Smooth muscle cell (in vitro differentiated cells): Measurements from ENCODE around the gene SMNDC1. TPM values are rescaled to one million over a fixed set of nuclear protein-coding genes. Genes with fewer than 3 reads are reported as not detected.
"Not testable (repeated sequence)": the region's sequence is repeated elsewhere in the genome, so short reads cannot be mapped to it uniquely, and the experiment has no call there.

Source experiments
- DNase-seq: peaks from one replicate; lab custom pipeline; 2025; ENCODE audit not compliant: unreplicated experiment; lab: John Stamatoyannopoulos, UW
- H2AFZ ChIP-seq: fragments of 200-600 bp; sonication (generic); 2 replicates; pipeline ENCODE4 v1.6.0; 2016; ENCODE audit warnings: antibody characterized with exemption, low read depth, mild to moderate bottlenecking
- H3F3A ChIP-seq: fragments of 200-600 bp; sonication (generic); 2 replicates; pipeline ENCODE4 v1.6.0; 2017; ENCODE audit warnings: antibody characterized with exemption, low read depth
- H3K27ac ChIP-seq: fragments of 200-600 bp; sonication (generic); 2 replicates; pipeline ENCODE4 v1.5.1; 2016; ENCODE audit warnings: low read depth, mild to moderate bottlenecking
- H3K27me3 ChIP-seq: fragments of 200-600 bp; sonication (generic); 2 replicates; pipeline ENCODE4 v1.6.1; 2016; ENCODE audit warnings: low read depth, mild to moderate bottlenecking
- H3K36me3 ChIP-seq: fragments of 200-600 bp; sonication (generic); 2 replicates; pipeline ENCODE4 v1.5.1; 2016; ENCODE audit warnings: low read depth
- H3K4me1 ChIP-seq: fragments of 200-600 bp; sonication (generic); 2 replicates; pipeline ENCODE4 v1.5.1; 2016; ENCODE audit warnings: low read depth
- H3K4me2 ChIP-seq: fragments of 200-600 bp; sonication (generic); 2 replicates; pipeline ENCODE4 v1.6.0; 2016; ENCODE audit warnings: mild to moderate bottlenecking
- H3K4me3 ChIP-seq: fragments of 200-600 bp; sonication (generic); 2 replicates; pipeline ENCODE4 v1.5.1; 2016; ENCODE audit warnings: mild to moderate bottlenecking
- H3K79me2 ChIP-seq: fragments of 200-600 bp; sonication (generic); 2 replicates; pipeline ENCODE4 v1.6.0; 2016; ENCODE audit warnings: low read depth, mild to moderate bottlenecking
- H3K9ac ChIP-seq: fragments of 200-600 bp; sonication (generic); 2 replicates; pipeline ENCODE4 v1.6.0; 2016; ENCODE audit warnings: low read depth
- H3K9me3 ChIP-seq: fragments of 200-600 bp; sonication (generic); replicated peaks from 2 replicates; pipeline ENCODE4 v1.5.1; 2016; ENCODE audit warnings: low read depth
- H4K20me1 ChIP-seq: fragments of 200-600 bp; sonication (generic); 2 replicates; pipeline ENCODE4 v1.6.0; 2016; ENCODE audit warnings: low read depth
- CTCF ChIP-seq: fragments of 200-600 bp; sonication (generic); IDR thresholded peaks from 2 replicates; pipeline ENCODE4 v1.5.1; 2017; ENCODE audit warnings: borderline replicate concordance, mild to moderate bottlenecking, antibody characterized with exemption; ENCODE audit not compliant: insufficient read depth, poor library complexity, severe bottlenecking
- WGBS: methylation state at CpG from one replicate; pipeline ENCODE4 v1.1.7; 2016; ENCODE audit warnings: low lambda C conversion rate; 5-methylcytosine and 5-hydroxymethylcytosine counted together
- polyA plus RNA-seq: library from polyadenylated mRNA; unstranded; fragments of >200 nt; fragmentation: Nextera tagmentation; extraction: Ambion mirVana; gene quantifications from 2 replicates; pipeline ENCODE4 v1.2.1, GENCODE V29; 2016
- total RNA-seq: library from RNA; depleted of rRNA; stranded (reverse); fragments of >200 nt; gene quantifications from 2 replicates; pipeline ENCODE4 v1.2.3, GENCODE V29; 2014

Gene SMNDC1
- total and polyA plus RNA-seq, 2 experiments from 2014 or later: 17.7 to 22.2 TPM

GRCh38 chr10:110275128-110275729 is 29.5 kb downstream of the SMNDC1 start:
- H3K79me2 ChIP-seq: peaks cover 9% of the 10 kb centered on the region
- no peak for TF ChIP-seq CTCF
- peaks cover 3% of the 10 kb centered on the region for H3K36me3 ChIP-seq
- no peak overlapping the region for H3K9ac ChIP-seq
- no peak overlapping the region for H3K27ac ChIP-seq
- no peak overlapping the region for H3K4me3 ChIP-seq
- H4K20me1 ChIP-seq: peaks cover 78% of the 10 kb centered on the region
- no peaks in the 10 kb centered on the region for H3F3A ChIP-seq
- H3K9me3 ChIP-seq: no peaks in the 10 kb centered on the region
- DNase-seq: no peak
- H3K27me3 ChIP-seq: no peaks in the 10 kb centered on the region
- no peak overlapping the region for H3K4me2 ChIP-seq
- H2AFZ ChIP-seq: no peak overlapping the region
- 68% methylated on average over 2 of the region's 2 CpGs for WGBS
- peaks cover 7% of the 10 kb centered on the region for H3K4me1 ChIP-seq

GRCh38 chr10:110274647-110275046 is 30.1 kb downstream of the SMNDC1 start:
- H3K4me2 ChIP-seq: no peak overlapping the region
- no peak overlapping the region for H2AFZ ChIP-seq
- DNase-seq: no peak
- H3F3A ChIP-seq: no peaks in the 10 kb centered on the region
- peaks cover 84% of the 10 kb centered on the region for H4K20me1 ChIP-seq
- H3K27me3 ChIP-seq: no peaks in the 10 kb centered on the region
- no peak overlapping the region for H3K4me3 ChIP-seq
- H3K36me3 ChIP-seq: no peaks in the 10 kb centered on the region
- peaks cover 9% of the 10 kb centered on the region for H3K79me2 ChIP-seq
- H3K27ac ChIP-seq: no peak overlapping the region
- H3K4me1 ChIP-seq: peaks cover 7% of the 10 kb centered on the region
- no peak for TF ChIP-seq CTCF
- 97% methylated on average over 6 of the region's 6 CpGs for WGBS
- no peaks in the 10 kb centered on the region for H3K9me3 ChIP-seq
- no peak overlapping the region for H3K9ac ChIP-seq

- DNase-seq: no peak
- Histone ChIP-seq H3K9me3 (no peaks in the 10 kb centered on the region), H3K27ac (no peak overlapping the region), H4K20me1 (peaks cover 89% of the 10 kb centered on the region), H3K27me3 (no peaks in the 10 kb centered on the region), H3K4me1 (peaks cover 11% of the 10 kb centered on the region), H3K9ac (no peak overlapping the region), H3K36me3 (no peaks in the 10 kb centered on the region), H3F3A (no peaks in the 10 kb centered on the region), H3K79me2 (peaks cover 9% of the 10 kb centered on the region), H3K4me2 (no peak overlapping the region), H3K4me3 (no peak overlapping the region), H2AFZ (no peak overlapping the region)
- no peak for TF ChIP-seq CTCF
Observed at GRCh38 chr10:110274072-110274627, 30.6 kb downstream of the SMNDC1 start.

- Histone ChIP-seq H3K4me1 (peaks cover 11% of the 10 kb centered on the region), H3K36me3 (no peaks in the 10 kb centered on the region), H3K27me3 (no peaks in the 10 kb centered on the region), H2AFZ (no peak overlapping the region), H3K9ac (no peak overlapping the region), H3K27ac (no peak overlapping the region), H3K4me2 (no peak overlapping the region), H4K20me1 (peaks cover 95% of the 10 kb centered on the region), H3K9me3 (no peaks in the 10 kb centered on the region), H3K79me2 (peaks cover 9% of the 10 kb centered on the region), H3K4me3 (no peak overlapping the region), H3F3A (no peaks in the 10 kb centered on the region)
- no peak for DNase-seq
- no peak for TF ChIP-seq CTCF
- WGBS: 66% methylated on average over 4 of the region's 4 CpGs
Observed at GRCh38 chr10:110273474-110273873, 31.2 kb downstream of the SMNDC1 start.

GRCh38 chr10:110272995-110273394 is 31.7 kb downstream of the SMNDC1 start:
- DNase-seq, H3K27ac ChIP-seq, H3K9ac ChIP-seq, H3F3A ChIP-seq, H3K4me2 ChIP-seq, H3K79me2 ChIP-seq, H3K4me3 ChIP-seq, H3K9me3 ChIP-seq, H3K27me3 ChIP-seq, H2AFZ ChIP-seq, H3K36me3 ChIP-seq: not testable (repeated sequence)
- Histone ChIP-seq H3K4me1 (peaks cover 11% of the 10 kb centered on the region), H4K20me1 (peaks cover 96% of the 10 kb centered on the region)
- WGBS: 96% methylated on average over 15 of the region's 15 CpGs
